H1 (cell line): ENCODE results near the gene SAE1. TPM values are rescaled to one million over a fixed set of nuclear protein-coding genes. Genes with fewer than 3 reads are reported as not detected.

Experiments used
- ASH2L ChIP-seq: fragments of 200-600, 300-600 bp; sonication (generic); IDR thresholded peaks from one replicate; pipeline ENCODE4 v1.7.1; 2017; ENCODE audit warnings: low read length
- ATF2 ChIP-seq: IDR thresholded peaks from 2 replicates; pipeline ENCODE4 v1.6.1; 2012; ENCODE audit warnings: low read length, inconsistent platforms
- BACH1 ChIP-seq: IDR thresholded peaks from 2 replicates; pipeline ENCODE4 v1.6.1; 2012; ENCODE audit warnings: low read length, improper control_type of control experiment
- CHD2 ChIP-seq: IDR thresholded peaks from 2 replicates; pipeline ENCODE4 v1.6.1; 2012; ENCODE audit warnings: low read length, improper control_type of control experiment
- CREB1 ChIP-seq: IDR thresholded peaks from 2 replicates; pipeline ENCODE4 v1.6.1; 2012; ENCODE audit warnings: inconsistent platforms
- CTCF ChIP-seq, 3 experiments: IDR thresholded peaks; 1 replicate in 2 of 3; 2 replicates in 1 of 3; pipeline versions ENCODE4 v1.5.1 to v1.6.1; 2011; ENCODE audit warnings: low read length in 3 of 3, mild to moderate bottlenecking in 3 of 3, inconsistent platforms in 2 of 3, low read depth in 1 of 3, moderate library complexity in 1 of 3; ENCODE audit not compliant: insufficient read depth in 1 of 3; ENCODE audit errors: control extremely low read depth in 1 of 3
- E2F6 ChIP-seq: IDR thresholded peaks from 2 replicates; pipeline ENCODE4 v1.6.1; 2012; ENCODE audit warnings: inconsistent platforms
- EGR1 ChIP-seq: IDR thresholded peaks from 2 replicates; pipeline ENCODE4 v1.6.1; 2011; ENCODE audit warnings: low read depth, low read length, borderline replicate concordance
- EP300 ChIP-seq, 2 experiments: IDR thresholded peaks; 1 replicate in 1 of 2; 2 replicates in 1 of 2; pipeline ENCODE4 v1.6.1; 2011 to 2012; ENCODE audit warnings: low read depth in 2 of 2, low read length in 2 of 2, mild to moderate bottlenecking in 2 of 2, borderline replicate concordance in 1 of 2, inconsistent platforms in 1 of 2, moderate library complexity in 1 of 2
- EZH2 ChIP-seq: fragments of 200-600 bp; sonication (generic); IDR thresholded peaks from 2 replicates; pipeline ENCODE4 v1.7.1; 2012; ENCODE audit warnings: low read depth, mild to moderate bottlenecking, moderate library complexity, low read length, inconsistent platforms; ENCODE audit not compliant: severe bottlenecking
- JUND ChIP-seq: IDR thresholded peaks from 2 replicates; pipeline ENCODE4 v1.6.1; 2011; ENCODE audit warnings: mild to moderate bottlenecking, improper control_type of control experiment, low read length
- NRF1 ChIP-seq: IDR thresholded peaks from 2 replicates; pipeline ENCODE4 v1.6.1; 2011; ENCODE audit warnings: mild to moderate bottlenecking, low read depth, low read length, improper control_type of control experiment
- POU5F1 ChIP-seq: IDR thresholded peaks from 2 replicates; pipeline ENCODE4 v1.6.1; 2011; ENCODE audit warnings: low read depth, mild to moderate bottlenecking, low read length, moderate library complexity
- RXRA ChIP-seq: IDR thresholded peaks from 2 replicates; pipeline ENCODE4 v1.6.1; 2011; ENCODE audit warnings: low read depth, mild to moderate bottlenecking, low read length, moderate library complexity; ENCODE audit not compliant: insufficient read depth
- SIX5 ChIP-seq: IDR thresholded peaks from 2 replicates; pipeline ENCODE4 v1.6.1; 2011; ENCODE audit warnings: mild to moderate bottlenecking, low read depth, low read length
- SP2 ChIP-seq: IDR thresholded peaks from 2 replicates; pipeline ENCODE4 v1.6.1; 2012; ENCODE audit warnings: mild to moderate bottlenecking, low read length, inconsistent platforms
- SRF ChIP-seq: IDR thresholded peaks from 2 replicates; pipeline ENCODE4 v1.6.1; 2011; ENCODE audit warnings: mild to moderate bottlenecking, low read depth, low read length, moderate library complexity
- TEAD4 ChIP-seq: IDR thresholded peaks from 2 replicates; pipeline ENCODE4 v1.6.1; 2012; ENCODE audit warnings: low read depth, low read length, inconsistent platforms, mixed read lengths
- YY1 ChIP-seq: IDR thresholded peaks from 2 replicates; pipeline ENCODE4 v1.6.1; 2011; ENCODE audit warnings: low read depth, mild to moderate bottlenecking, low read length
- ZNF274 ChIP-seq: IDR thresholded peaks from 2 replicates; pipeline ENCODE4 v1.7.0; 2012; ENCODE audit warnings: low read length, borderline replicate concordance; ENCODE audit errors: extremely low read depth
- polyA plus RNA-seq, 7 experiments: library from polyadenylated mRNA; depleted of rRNA in 3 of 7; stranded (reverse) in 5 of 7; unstranded in 2 of 7; fragments of >200 nt in 5 of 7; fragments of 200-250 nt in 2 of 7; gene quantifications; 1 replicate in 5 of 7; 2 replicates in 1 of 7; 4 replicates in 1 of 7; pipeline versions ENCODE4 v1.2.1 to v1.2.3, GENCODE V29; 2011 to 2013; ENCODE audit warnings: missing spikeins in 2 of 7, mixed read lengths in 2 of 7
- total RNA-seq: library from RNA; stranded (reverse); fragmentation: NEBNext Ultra II Directional; extraction: Animal tissue kit (Norgen Biotek cat#: 25700); gene quantifications from 2 replicates; pipeline ENCODE4 v1.2.1, GENCODE V29; 2021

Gene SAE1
- total and polyA plus RNA-seq, 2 of the 8 experiments (the other 6 are each of a cell fraction or from before 2014, with no cell fraction given), result 213 to 268 TPM

- TF ChIP-seq JUND (peak; percentile 93), EZH2 (no peak), NRF1 (no peak), SRF (0 out of 2 replicates have a peak, but pooled peaks have one; percentile 31), YY1 (no peak), ASH2L (no peak), RXRA (no peak), EGR1 (peak; percentile 50; the same call in 1 of the 2 replicates), ATF2 (peak; percentile 94), BACH1 (peak; percentile 65; the same call in 1 of the 2 replicates), E2F6 (peak; percentile 70), EP300 (IDR thresholded peaks at IDR 0.05; ENCODE audit: borderline replicate concordance in 1 of 2, low read depth in 2 of 2, low read length in 2 of 2) (peak in 1 of 2 experiments; percentile 90; a peak in 2 of 3 replicates), SP2 (no peak), POU5F1 (no peak), TEAD4 (0 out of 2 replicates have a peak, but pooled peaks have one; percentile 32), ZNF274 (no peak), CHD2 (no peak), SIX5 (no peak), CTCF (IDR thresholded peaks at IDR 0.05; ENCODE audit: control extremely low read depth in 1 of 3, insufficient read depth in 1 of 3, low read depth in 1 of 3, low read length in 3 of 3) (peak; percentile 87 to 98 (median 96)), CREB1 (peak; percentile 60; the same call in 1 of the 2 replicates)
Measured at GRCh38 chr19:47243776-47244547, 113.3 kb downstream of the SAE1 start (continued).
